BLaER1 (cell line): ENCODE results near the gene SPEM2.

Experiments used
- H3K27ac ChIP-seq: shearing (Covaris generic); formaldehyde crosslinking; 2 replicates; pipeline ENCODE4 v1.8.1; 2022
- H3K27me3 ChIP-seq: shearing (Covaris generic); formaldehyde crosslinking; 2 replicates; pipeline ENCODE4 v1.8.1; 2022
- H3K36me3 ChIP-seq: shearing (Covaris generic); formaldehyde crosslinking; 2 replicates; pipeline ENCODE4 v1.8.1; 2022
- H3K4me1 ChIP-seq: shearing (Covaris generic); formaldehyde crosslinking; 2 replicates; pipeline ENCODE4 v1.8.1; 2022
- H3K4me2 ChIP-seq: shearing (Covaris generic); formaldehyde crosslinking; 2 replicates; pipeline ENCODE4 v1.8.1; 2022
- H3K4me3 ChIP-seq: shearing (Covaris generic); formaldehyde crosslinking; 2 replicates; pipeline ENCODE4 v1.8.1; 2022
- H3K9ac ChIP-seq: shearing (Covaris generic); formaldehyde crosslinking; 2 replicates; pipeline ENCODE4 v1.8.1; 2022
- H3K9me3 ChIP-seq: shearing (Covaris generic); formaldehyde crosslinking; 2 replicates; pipeline ENCODE4 v1.8.1; 2022
- H4K20me1 ChIP-seq: shearing (Covaris generic); formaldehyde crosslinking; 2 replicates; pipeline ENCODE4 v1.8.1; 2022
- Cebpa-rat ChIP-seq: shearing (Covaris generic); IDR thresholded peaks from 2 replicates; pipeline ENCODE4 v1.8.1; 2022

The SPEM2 gene

DNA sequence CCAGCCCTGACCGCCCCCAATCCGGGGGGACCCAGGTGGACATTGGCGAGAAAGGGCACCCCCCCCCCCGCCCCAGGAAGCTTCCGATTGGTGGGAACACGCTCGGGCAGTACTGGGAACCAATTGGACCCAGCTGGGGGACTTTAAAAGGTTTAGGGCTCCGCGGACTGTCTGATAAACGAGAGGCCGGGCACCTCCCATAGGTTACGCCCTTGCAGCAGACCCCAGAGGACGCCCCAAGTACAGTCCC, 21.8 kb upstream of the SPEM2 start:
- no peak for TF ChIP-seq Cebpa-rat
- Histone ChIP-seq H3K9me3 (no peaks in the 10 kb centered on the region), H3K36me3 (peaks cover 5% of the 10 kb centered on the region), H3K4me1 (peaks cover 30% of the 10 kb centered on the region), H4K20me1 (peaks cover 8% of the 10 kb centered on the region; the same call in 1 of the 2 replicates), H3K27me3 (no peaks in the 10 kb centered on the region), H3K4me2 (peak overlapping the region; percentile 84), H3K9ac (peak overlapping the region; percentile 84), H3K27ac (peak overlapping the region; percentile 82), H3K4me3 (peak overlapping the region; percentile 79)

DNA sequence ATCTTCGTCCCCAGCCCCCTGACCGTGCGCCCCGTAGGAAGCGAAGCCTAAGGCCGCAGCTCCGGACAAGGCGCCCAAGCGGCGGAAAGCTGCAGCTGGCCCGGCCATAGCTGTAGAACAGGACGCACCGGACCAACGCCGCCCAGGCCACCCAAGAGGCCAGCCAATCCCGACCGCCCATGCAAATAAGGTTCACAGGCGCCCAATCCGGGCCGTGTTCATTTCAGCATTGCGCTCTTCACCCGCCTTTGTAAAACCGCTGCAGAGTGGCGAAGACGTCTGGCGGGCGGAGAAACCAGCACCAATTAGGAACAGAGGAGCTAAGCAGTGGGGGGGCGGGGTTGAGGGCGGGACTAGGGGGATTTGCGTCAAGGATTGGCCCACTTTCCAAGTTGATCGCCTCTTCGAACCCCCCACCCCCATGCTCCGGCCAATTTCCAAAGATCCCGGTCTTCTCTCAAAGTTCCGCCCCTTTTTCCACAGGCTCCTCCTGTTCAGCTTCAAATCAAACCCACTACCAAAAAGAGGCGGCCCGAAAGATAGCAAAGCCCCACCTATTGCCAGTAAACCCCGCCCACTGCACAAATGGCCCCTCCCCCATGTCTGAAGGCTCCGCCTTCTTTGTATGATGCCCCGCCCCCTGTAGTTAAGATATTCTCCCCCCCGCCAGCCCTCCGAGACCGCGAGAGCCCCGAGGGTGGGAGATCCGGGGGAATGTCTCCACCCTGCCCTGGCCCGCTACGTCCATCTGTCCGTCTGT, 21.3 kb upstream of the SPEM2 start, which contains the start of gene TMEM256:
TSS of gene TMEM256 (minus strand) at position 121 of the 760 bp plus-strand sequence. CDS start at position 108, 13 bp downstream.
- Histone ChIP-seq H3K9me3 (no peaks in the 10 kb centered on the region), H3K36me3 (peaks cover 10% of the 10 kb centered on the region), H3K4me2 (peak within 1 kb of the TSS; percentile 98), H3K4me3 (peak within 1 kb of the TSS; percentile 79), H3K27me3 (no peaks in the 10 kb centered on the region), H3K27ac (peak within 1 kb of the TSS; percentile 82), H3K9ac (peak within 1 kb of the TSS; percentile 86), H4K20me1 (peaks cover 8% of the 10 kb centered on the region; the same call in 1 of the 2 replicates), H3K4me1 (peaks cover 30% of the 10 kb centered on the region)
- no peak for TF ChIP-seq Cebpa-rat

DNA sequence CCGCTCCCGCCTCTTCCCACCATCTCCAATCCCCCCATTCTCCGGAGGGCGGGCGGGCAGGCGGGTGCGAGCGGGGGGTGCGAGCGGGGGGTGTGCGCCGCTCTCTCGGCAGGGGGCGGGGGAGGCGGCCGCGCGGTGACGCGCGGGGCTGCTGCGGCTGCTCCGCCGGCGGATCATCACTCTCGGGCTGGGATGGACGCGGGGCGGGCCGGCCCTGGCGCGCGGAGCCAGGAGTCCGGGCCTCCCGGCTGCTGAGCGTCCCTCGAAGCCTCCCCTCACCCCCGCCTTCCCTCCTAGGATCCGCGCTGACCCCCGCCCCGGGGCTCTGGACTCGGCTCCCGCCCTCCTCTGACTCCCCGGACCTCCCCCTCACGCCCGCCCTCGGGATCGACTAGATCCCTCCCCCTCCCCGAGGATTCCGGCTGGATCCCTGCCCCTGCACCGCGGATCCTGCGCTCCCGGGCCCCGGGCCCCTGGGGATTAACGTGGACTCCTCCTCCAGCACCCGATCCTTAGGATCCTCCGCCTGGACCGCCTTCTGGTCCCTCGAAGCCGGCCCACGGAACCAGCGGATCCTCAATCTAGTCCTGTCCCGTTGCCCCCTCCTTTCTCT, 20.6 kb upstream of the SPEM2 start:
- peaks cover 17% of the 10 kb centered on the region for H3K36me3 ChIP-seq
- H4K20me1 ChIP-seq = peaks cover 8% of the 10 kb centered on the region; the same call in 1 of the 2 replicates
- no peak for TF ChIP-seq Cebpa-rat
- no peaks in the 10 kb centered on the region for H3K27me3 ChIP-seq
- peaks cover 30% of the 10 kb centered on the region for H3K4me1 ChIP-seq
- no peaks in the 10 kb centered on the region for H3K9me3 ChIP-seq
- H3K4me2 ChIP-seq = peak overlapping the region; percentile 98
- peak overlapping the region; percentile 86 for H3K9ac ChIP-seq
- peak overlapping the region; percentile 75 for H3K27ac ChIP-seq
- peak overlapping the region; percentile 79 for H3K4me3 ChIP-seq

DNA sequence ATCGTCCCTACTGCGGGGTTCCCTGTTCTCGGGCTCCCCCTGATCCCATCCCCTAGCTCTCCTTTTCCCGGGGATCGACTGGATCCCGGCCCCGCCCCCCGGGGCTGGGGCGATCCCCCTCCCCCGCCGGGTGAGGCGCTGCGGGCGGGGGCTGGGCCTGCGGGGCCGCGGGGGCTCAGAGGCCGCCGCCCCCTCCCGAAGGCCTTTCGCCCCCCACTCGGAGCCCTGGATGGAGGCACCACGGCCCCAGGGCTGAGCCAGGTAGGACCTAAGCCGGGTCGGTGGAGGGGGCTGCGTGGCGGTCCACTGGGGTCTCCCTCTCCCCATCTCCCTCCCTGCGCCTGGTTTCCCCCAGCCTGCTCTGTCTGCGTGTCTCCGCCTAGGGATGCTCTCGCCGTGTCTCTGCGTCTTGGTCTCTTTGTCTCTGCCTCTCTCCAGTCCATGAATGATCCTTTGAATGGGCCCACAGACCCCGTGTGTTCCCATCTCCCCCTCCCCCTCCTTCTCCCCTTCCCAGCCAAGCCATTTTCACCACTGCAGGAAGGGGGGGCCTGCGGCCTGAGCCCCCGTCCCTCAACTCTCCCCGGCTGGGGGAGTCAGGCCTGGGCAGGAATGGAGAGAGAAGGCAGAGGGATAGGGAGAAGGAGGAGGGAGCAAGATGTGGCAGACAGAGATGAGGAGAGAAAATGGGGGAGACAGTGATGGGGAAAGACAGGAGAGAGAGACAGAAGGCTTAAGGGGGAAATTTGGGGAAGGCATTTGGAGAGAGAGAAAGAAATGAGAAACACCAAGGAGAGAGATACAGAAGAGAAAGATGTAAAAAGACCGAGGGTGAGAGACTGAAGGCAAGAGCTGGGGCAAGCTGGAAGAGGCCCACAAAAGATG, 19.8 kb upstream of the SPEM2 start:
- peak overlapping the region; percentile 79 for H3K4me3 ChIP-seq
- no peaks in the 10 kb centered on the region for H3K9me3 ChIP-seq
- peak overlapping the region; percentile 75 for H3K27ac ChIP-seq
- H3K4me1 ChIP-seq = peaks cover 30% of the 10 kb centered on the region
- peaks cover 24% of the 10 kb centered on the region for H3K36me3 ChIP-seq
- H3K9ac ChIP-seq = peak overlapping the region; percentile 86
- peak overlapping the region; percentile 98 for H3K4me2 ChIP-seq
- no peak for TF ChIP-seq Cebpa-rat
- H3K27me3 ChIP-seq = no peaks in the 10 kb centered on the region
- peaks cover 8% of the 10 kb centered on the region; the same call in 1 of the 2 replicates for H4K20me1 ChIP-seq

GRCh38 chr17:7406235-7406825, 19.1 kb upstream of the SPEM2 start:
- peaks cover 8% of the 10 kb centered on the region; the same call in 1 of the 2 replicates for H4K20me1 ChIP-seq
- H3K36me3 ChIP-seq = peaks cover 27% of the 10 kb centered on the region
- TF ChIP-seq Cebpa-rat = no peak
- H3K4me2 ChIP-seq = peak overlapping the region; percentile 98
- no peaks in the 10 kb centered on the region for H3K27me3 ChIP-seq
- peaks cover 30% of the 10 kb centered on the region for H3K4me1 ChIP-seq
- H3K4me3 ChIP-seq = peak overlapping the region; percentile 79; the same call in 1 of the 2 replicates
- H3K9ac ChIP-seq = peak overlapping the region; percentile 86; the same call in 1 of the 2 replicates
- no peaks in the 10 kb centered on the region for H3K9me3 ChIP-seq
- no peak overlapping the region for H3K27ac ChIP-seq

DNA sequence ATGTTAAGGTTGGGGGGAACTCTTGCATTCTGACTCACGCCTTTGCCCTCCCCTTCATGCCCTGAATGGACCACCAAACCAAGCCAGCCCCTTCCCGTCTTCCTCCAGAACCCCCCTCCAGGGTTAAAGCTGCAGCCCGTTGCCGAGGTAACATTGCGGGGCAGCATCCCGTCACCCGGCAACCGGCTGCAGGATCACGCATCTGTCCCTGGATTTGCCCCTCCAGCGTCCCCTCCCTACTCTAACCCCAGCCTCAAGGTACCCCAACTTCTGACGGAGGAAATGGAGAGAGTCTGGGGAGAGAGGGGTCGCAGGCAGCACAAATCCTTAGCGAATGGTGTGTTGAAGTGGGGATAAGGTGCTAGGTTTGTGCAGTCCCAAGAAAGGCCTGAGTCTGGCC, 18.3 kb upstream of the SPEM2 start:
- Histone ChIP-seq H3K4me2 (no peak overlapping the region), H3K27me3 (no peaks in the 10 kb centered on the region), H3K4me3 (no peak overlapping the region), H3K9ac (no peak overlapping the region), H3K27ac (no peak overlapping the region), H3K36me3 (peaks cover 27% of the 10 kb centered on the region), H3K4me1 (peaks cover 30% of the 10 kb centered on the region), H4K20me1 (peaks cover 8% of the 10 kb centered on the region; the same call in 1 of the 2 replicates), H3K9me3 (no peaks in the 10 kb centered on the region)
- no peak for TF ChIP-seq Cebpa-rat

GRCh38 chr17:7407485-7408251, 17.7 kb upstream of the SPEM2 start, which contains the start of gene NLGN2:
TSS of gene NLGN2 (plus strand) at chr17:7407845. CDS start at chr17:7408256, 411 bp downstream.
- Histone ChIP-seq H3K9ac (no peak within 1 kb of the TSS), H3K4me2 (no peak within 1 kb of the TSS)

DNA sequence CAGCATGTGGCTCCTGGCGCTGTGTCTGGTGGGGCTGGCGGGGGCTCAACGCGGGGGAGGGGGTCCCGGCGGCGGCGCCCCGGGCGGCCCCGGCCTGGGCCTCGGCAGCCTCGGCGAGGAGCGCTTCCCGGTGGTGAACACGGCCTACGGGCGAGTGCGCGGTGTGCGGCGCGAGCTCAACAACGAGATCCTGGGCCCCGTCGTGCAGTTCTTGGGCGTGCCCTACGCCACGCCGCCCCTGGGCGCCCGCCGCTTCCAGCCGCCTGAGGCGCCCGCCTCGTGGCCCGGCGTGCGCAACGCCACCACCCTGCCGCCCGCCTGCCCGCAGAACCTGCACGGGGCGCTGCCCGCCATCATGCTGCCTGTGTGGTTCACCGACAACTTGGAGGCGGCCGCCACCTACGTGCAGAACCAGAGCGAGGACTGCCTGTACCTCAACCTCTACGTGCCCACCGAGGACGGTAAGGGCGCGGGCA, 17.1 kb upstream of the SPEM2 start:
- no peak overlapping the region for H3K9ac ChIP-seq
- TF ChIP-seq Cebpa-rat = no peak
- H3K9me3 ChIP-seq = no peaks in the 10 kb centered on the region
- H3K4me2 ChIP-seq = no peak overlapping the region
- H3K4me3 ChIP-seq = no peak overlapping the region
- no peaks in the 10 kb centered on the region for H3K27me3 ChIP-seq
- peaks cover 29% of the 10 kb centered on the region for H3K4me1 ChIP-seq
- H3K27ac ChIP-seq = no peak overlapping the region
- no peaks in the 10 kb centered on the region for H4K20me1 ChIP-seq
- H3K36me3 ChIP-seq = peaks cover 27% of the 10 kb centered on the region

More at GRCh38 chr17:7407485-7408251, 17.7 kb upstream of the SPEM2 start, which contains the start of gene NLGN2:
- Histone ChIP-seq H3K4me3 (no peak within 1 kb of the TSS), H3K4me1 (peaks cover 29% of the 10 kb centered on the region), H3K36me3 (peaks cover 27% of the 10 kb centered on the region), H4K20me1 (peaks cover 6% of the 10 kb centered on the region; the same call in 1 of the 2 replicates), H3K27ac (no peak within 1 kb of the TSS), H3K9me3 (no peaks in the 10 kb centered on the region), H3K27me3 (no peaks in the 10 kb centered on the region)
- no peak for TF ChIP-seq Cebpa-rat

- Histone ChIP-seq H4K20me1 (no peaks in the 10 kb centered on the region), H3K27ac (no peak overlapping the region), H3K4me3 (no peak overlapping the region), H3K36me3 (peaks cover 27% of the 10 kb centered on the region), H3K9me3 (no peaks in the 10 kb centered on the region), H3K4me1 (peaks cover 35% of the 10 kb centered on the region), H3K9ac (no peak overlapping the region), H3K27me3 (no peaks in the 10 kb centered on the region), H3K4me2 (no peak overlapping the region)
- no peak for TF ChIP-seq Cebpa-rat
Measured at GRCh38 chr17:7408863-7409262, 16.6 kb upstream of the SPEM2 start.
